T-helper 2 cell treated with Interferon-gamma antibody and Interleukin-4, amounts not matched to agents 5 μg/mL and 100 μg/mL, for 36 hours (primary cell): ENCODE results near the gene TRH.

Source experiments
- DNase-seq: peaks from one replicate; pipeline ENCODE4 v3.0.0; 2021; ENCODE audit warnings: low spot score
- H3K27ac Mint-ChIP-seq: one replicate; pipeline ENCODE4 v1.8.0; 2021; ENCODE audit warnings: mild to moderate bottlenecking, mixed read lengths
- H3K27me3 Mint-ChIP-seq: one replicate; pipeline ENCODE4 v1.8.0; 2021; ENCODE audit warnings: low read depth, mixed read lengths
- H3K36me3 Mint-ChIP-seq: one replicate; pipeline ENCODE4 v1.8.0; 2021; ENCODE audit warnings: low read depth, mixed read lengths
- H3K4me1 Mint-ChIP-seq: one replicate; pipeline ENCODE4 v1.8.0; 2021; ENCODE audit warnings: low read depth, mixed read lengths
- H3K4me3 Mint-ChIP-seq: one replicate; pipeline ENCODE4 v1.8.0; 2022; ENCODE audit warnings: mild to moderate bottlenecking, moderate library complexity, mixed read lengths
- H3K9me3 Mint-ChIP-seq: one replicate; pipeline ENCODE4 v1.8.0; 2021; ENCODE audit warnings: mixed read lengths

Gene TRH

GRCh38 chr3:129974564-129974832 is at the start of gene TRH:
TSS of gene TRH (plus strand) at chr3:129974720. CDS start at chr3:129975817, 1,097 bp downstream.
- Mint-ChIP-seq H3K27ac (no peak within 1 kb of the TSS), H3K27me3 (peaks cover 58% of the 10 kb centered on the region), H3K4me1 (peaks cover 5% of the 10 kb centered on the region), H3K4me3 (peak within 1 kb of the TSS; percentile 63), H3K9me3 (no peaks in the 10 kb centered on the region), H3K36me3 (no peaks in the 10 kb centered on the region)
- DNase-seq = no peak

- H3K27me3 Mint-ChIP-seq = peaks cover 6% of the 10 kb centered on the region
- peaks cover 17% of the 10 kb centered on the region for H3K9me3 Mint-ChIP-seq
- no peak for DNase-seq
- peaks cover 1% of the 10 kb centered on the region for H3K36me3 Mint-ChIP-seq
- H3K4me3 Mint-ChIP-seq = no peak overlapping the region
- no peaks in the 10 kb centered on the region for H3K4me1 Mint-ChIP-seq
- H3K27ac Mint-ChIP-seq = no peak overlapping the region
These were observed 47.4 kb upstream of the TRH start for GRCh38 chr3:129927072-129927471.

GRCh38 chr3:129929383-129929782 is 45.1 kb upstream of the TRH start:
- Mint-ChIP-seq H3K27me3 (peaks cover 6% of the 10 kb centered on the region), H3K4me3 (no peak overlapping the region), H3K9me3 (peaks cover 17% of the 10 kb centered on the region), H3K27ac (no peak overlapping the region), H3K36me3 (peaks cover 1% of the 10 kb centered on the region), H3K4me1 (no peaks in the 10 kb centered on the region)
- no peak for DNase-seq

- Mint-ChIP-seq H3K27ac (no peak overlapping the region), H3K27me3 (peaks cover 3% of the 10 kb centered on the region), H3K4me3 (no peak overlapping the region), H3K36me3 (peaks cover 1% of the 10 kb centered on the region), H3K4me1 (peaks cover 5% of the 10 kb centered on the region), H3K9me3 (peaks cover 11% of the 10 kb centered on the region)
- no peak for DNase-seq
These were observed 41.0 kb upstream of the TRH start for GRCh38 chr3:129933471-129933870.

GRCh38 chr3:129934234-129935123 is 40.0 kb upstream of the TRH start:
- DNase-seq = peak; percentile 8
- H3K27me3 Mint-ChIP-seq = peaks cover 3% of the 10 kb centered on the region
- no peak overlapping the region for H3K4me3 Mint-ChIP-seq
- H3K9me3 Mint-ChIP-seq = peaks cover 8% of the 10 kb centered on the region
- no peak overlapping the region for H3K27ac Mint-ChIP-seq
- peaks cover 5% of the 10 kb centered on the region for H3K4me1 Mint-ChIP-seq
- peaks cover 1% of the 10 kb centered on the region for H3K36me3 Mint-ChIP-seq

GRCh38 chr3:129936757-129937156 is 37.8 kb upstream of the TRH start:
- H3K4me3 Mint-ChIP-seq = peak overlapping the region; percentile 71
- no peak overlapping the region for H3K27ac Mint-ChIP-seq
- no peaks in the 10 kb centered on the region for H3K9me3 Mint-ChIP-seq
- no peaks in the 10 kb centered on the region for H3K36me3 Mint-ChIP-seq
- peaks cover 5% of the 10 kb centered on the region for H3K4me1 Mint-ChIP-seq
- H3K27me3 Mint-ChIP-seq = no peaks in the 10 kb centered on the region
- DNase-seq = peak; percentile 8

- Mint-ChIP-seq H3K9me3 (no peaks in the 10 kb centered on the region), H3K4me3 (no peak overlapping the region), H3K27ac (no peak overlapping the region), H3K36me3 (no peaks in the 10 kb centered on the region), H3K4me1 (peaks cover 6% of the 10 kb centered on the region), H3K27me3 (peaks cover 3% of the 10 kb centered on the region)
- DNase-seq = no peak
These were observed 36.8 kb upstream of the TRH start for GRCh38 chr3:129937717-129938116.

- no peaks in the 10 kb centered on the region for H3K9me3 Mint-ChIP-seq
- no peak overlapping the region for H3K27ac Mint-ChIP-seq
- H3K4me3 Mint-ChIP-seq = no peak overlapping the region
- no peaks in the 10 kb centered on the region for H3K36me3 Mint-ChIP-seq
- peaks cover 3% of the 10 kb centered on the region for H3K27me3 Mint-ChIP-seq
- H3K4me1 Mint-ChIP-seq = peaks cover 6% of the 10 kb centered on the region
- no peak for DNase-seq
These were observed 36.2 kb upstream of the TRH start for GRCh38 chr3:129938140-129938930.

- H3K4me1 Mint-ChIP-seq = peaks cover 6% of the 10 kb centered on the region
- H3K9me3 Mint-ChIP-seq = no peaks in the 10 kb centered on the region
- H3K27me3 Mint-ChIP-seq = peaks cover 3% of the 10 kb centered on the region
- DNase-seq = no peak
- H3K36me3 Mint-ChIP-seq = no peaks in the 10 kb centered on the region
- no peak overlapping the region for H3K4me3 Mint-ChIP-seq
- H3K27ac Mint-ChIP-seq = no peak overlapping the region
These were observed 34.4 kb upstream of the TRH start for GRCh38 chr3:129940086-129940485.

GRCh38 chr3:129942296-129942695 is 32.2 kb upstream of the TRH start:
- Mint-ChIP-seq H3K27ac (no peak overlapping the region), H3K4me3 (no peak overlapping the region), H3K9me3 (no peaks in the 10 kb centered on the region), H3K36me3 (no peaks in the 10 kb centered on the region), H3K4me1 (peaks cover 1% of the 10 kb centered on the region), H3K27me3 (peaks cover 3% of the 10 kb centered on the region)
- DNase-seq = peak; percentile 10

- DNase-seq = no peak
- peaks cover 3% of the 10 kb centered on the region for H3K27me3 Mint-ChIP-seq
- H3K9me3 Mint-ChIP-seq = no peaks in the 10 kb centered on the region
- no peaks in the 10 kb centered on the region for H3K36me3 Mint-ChIP-seq
- H3K27ac Mint-ChIP-seq = no peak overlapping the region
- H3K4me1 Mint-ChIP-seq = peaks cover 1% of the 10 kb centered on the region
- no peak overlapping the region for H3K4me3 Mint-ChIP-seq
These were observed 31.5 kb upstream of the TRH start for GRCh38 chr3:129943020-129943419.

- Mint-ChIP-seq H3K4me1 (peaks cover 1% of the 10 kb centered on the region), H3K4me3 (no peak overlapping the region), H3K27ac (no peak overlapping the region), H3K9me3 (no peaks in the 10 kb centered on the region), H3K27me3 (peaks cover 3% of the 10 kb centered on the region), H3K36me3 (no peaks in the 10 kb centered on the region)
- no peak for DNase-seq
These were observed 29.8 kb upstream of the TRH start for GRCh38 chr3:129944709-129945108.

- H3K4me1 Mint-ChIP-seq = no peaks in the 10 kb centered on the region
- no peaks in the 10 kb centered on the region for H3K27me3 Mint-ChIP-seq
- DNase-seq = no peak
- H3K4me3 Mint-ChIP-seq = no peak overlapping the region
- H3K9me3 Mint-ChIP-seq = no peaks in the 10 kb centered on the region
- no peaks in the 10 kb centered on the region for H3K36me3 Mint-ChIP-seq
- no peak overlapping the region for H3K27ac Mint-ChIP-seq
These were observed 26.8 kb upstream of the TRH start for GRCh38 chr3:129947538-129948240.
